Stimulated activated naive CD8-positive, alpha-beta T cell treated with anti-CD3 and anti-CD28 coated beads, Interleukin-15, Interleukin-2, amounts not matched to agents 100 ng/mL and 50 ng/mL, for 24 hours (primary cell): ENCODE data around the gene CTSD.

Experiments
- H3K27ac Mint-ChIP-seq: one replicate; pipeline ENCODE4 v1.8.0; 2021; ENCODE audit warnings: mild to moderate bottlenecking, mixed read lengths
- H3K27me3 Mint-ChIP-seq: one replicate; pipeline ENCODE4 v1.8.0; 2021; ENCODE audit warnings: mixed read lengths
- H3K36me3 Mint-ChIP-seq: one replicate; pipeline ENCODE4 v1.8.0; 2021; ENCODE audit warnings: low read depth, mixed read lengths
- H3K4me1 Mint-ChIP-seq: one replicate; pipeline ENCODE4 v1.8.0; 2021; ENCODE audit warnings: low read depth, mixed read lengths
- H3K4me3 Mint-ChIP-seq: one replicate; pipeline ENCODE4 v1.8.0; 2021; ENCODE audit warnings: mild to moderate bottlenecking, mixed read lengths
- H3K9me3 Mint-ChIP-seq: one replicate; pipeline ENCODE4 v1.8.0; 2021; ENCODE audit warnings: mixed read lengths

CTSD gene

DNA sequence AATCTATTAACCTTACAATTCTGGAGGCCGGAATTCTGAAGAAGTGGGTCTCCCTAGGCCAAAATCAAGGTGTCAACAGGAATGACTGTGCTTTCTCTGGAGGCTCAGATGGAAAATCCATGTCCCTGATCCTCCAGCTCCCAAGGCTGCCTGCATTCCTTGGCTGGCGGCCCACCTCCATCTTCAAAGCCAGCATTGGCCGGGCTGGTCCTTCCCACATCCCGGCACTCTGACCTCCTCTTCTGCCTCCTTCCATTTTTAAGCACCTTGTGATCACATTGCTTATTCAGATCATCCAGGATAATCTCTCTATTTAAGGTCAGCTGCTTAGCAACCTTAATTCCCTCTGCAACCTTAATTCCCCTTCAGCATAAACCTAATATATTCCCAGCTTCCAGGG is 22.7 kb upstream of the CTSD start:
- Mint-ChIP-seq H3K9me3 (no peaks in the 10 kb centered on the region), H3K4me3 (no peak overlapping the region), H3K4me1 (no peaks in the 10 kb centered on the region), H3K27me3 (no peaks in the 10 kb centered on the region), H3K36me3 (no peaks in the 10 kb centered on the region), H3K27ac (no peak overlapping the region)

DNA sequence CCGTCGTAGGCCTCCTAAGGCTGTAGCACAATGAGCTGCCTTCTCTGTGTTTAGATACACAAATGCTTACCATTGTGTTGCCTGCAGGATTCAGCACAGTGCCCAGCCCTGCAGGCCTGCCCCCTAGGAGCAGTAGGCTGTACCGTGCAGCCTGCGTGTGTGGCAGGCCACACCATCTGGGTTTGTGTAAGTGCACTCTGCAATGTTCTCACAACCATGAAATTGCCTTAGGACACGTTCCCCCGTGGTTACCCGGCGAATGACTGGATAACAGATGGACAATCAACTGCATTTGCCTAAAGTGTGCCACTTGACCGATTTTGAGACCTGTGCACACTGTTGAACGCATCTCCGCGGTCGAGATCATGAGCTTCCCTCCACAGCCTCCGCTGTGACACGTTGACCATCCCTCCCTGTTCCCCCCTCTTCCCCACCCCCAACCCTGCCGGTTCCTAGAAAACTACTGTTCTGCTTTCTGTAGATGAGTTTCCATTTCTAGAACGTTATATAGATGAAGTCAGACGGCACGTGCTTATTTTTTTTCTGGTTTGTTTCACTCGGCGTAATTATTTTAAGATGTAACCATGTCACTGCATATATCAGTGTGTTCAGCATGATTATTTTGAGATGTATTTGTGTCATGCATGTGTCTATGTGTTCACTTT is 22.2 kb upstream of the CTSD start:
- H3K4me1 Mint-ChIP-seq, result no peaks in the 10 kb centered on the region
- H3K27ac Mint-ChIP-seq, result no peak overlapping the region
- H3K36me3 Mint-ChIP-seq, result no peaks in the 10 kb centered on the region
- no peak overlapping the region for H3K4me3 Mint-ChIP-seq
- H3K27me3 Mint-ChIP-seq, result no peaks in the 10 kb centered on the region
- H3K9me3 Mint-ChIP-seq, result no peaks in the 10 kb centered on the region

DNA sequence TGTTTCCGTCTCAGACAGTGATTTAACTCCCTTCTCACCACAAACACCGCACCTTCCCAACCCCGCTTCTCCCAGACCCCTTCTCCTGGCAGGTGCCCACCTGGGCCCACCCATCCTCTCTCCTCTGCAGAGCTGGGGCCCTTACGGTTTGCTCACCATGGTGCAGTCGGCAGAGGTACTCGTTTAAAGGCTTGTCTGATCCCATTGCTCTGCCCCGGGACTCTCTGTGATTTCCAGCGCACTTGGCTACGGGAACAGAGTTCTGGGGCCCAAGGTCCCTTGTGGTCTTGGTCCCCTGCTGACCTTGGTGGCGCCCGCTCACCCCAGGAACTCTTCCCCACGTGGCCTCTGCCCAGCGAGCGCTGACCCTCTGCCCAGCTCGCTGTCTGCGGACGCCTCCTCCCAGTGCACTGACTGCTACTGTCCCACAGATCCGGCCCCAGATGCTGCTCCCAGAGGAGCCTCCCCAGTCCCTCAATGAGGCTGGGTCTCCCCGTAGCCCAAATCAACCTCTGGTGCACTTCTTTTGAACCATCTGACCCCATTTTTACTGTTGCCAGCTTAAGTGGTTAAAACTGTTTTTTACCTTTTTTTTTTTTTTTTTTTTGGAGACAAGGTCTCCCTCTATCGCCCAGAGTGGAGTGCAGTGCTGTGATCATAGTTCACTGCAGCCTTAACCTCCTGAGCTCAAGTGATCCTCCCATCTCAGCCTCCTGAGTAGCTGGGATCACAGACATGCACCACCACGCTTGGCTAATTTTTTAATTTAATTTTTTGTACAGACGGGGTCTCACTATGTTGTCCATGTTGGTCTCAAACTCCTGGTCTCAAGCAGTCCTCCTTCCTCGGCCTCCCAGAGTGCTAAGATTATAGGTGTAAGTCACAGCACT is 21.3 kb upstream of the CTSD start:
- peaks cover 7% of the 10 kb centered on the region for H3K4me1 Mint-ChIP-seq

DNA sequence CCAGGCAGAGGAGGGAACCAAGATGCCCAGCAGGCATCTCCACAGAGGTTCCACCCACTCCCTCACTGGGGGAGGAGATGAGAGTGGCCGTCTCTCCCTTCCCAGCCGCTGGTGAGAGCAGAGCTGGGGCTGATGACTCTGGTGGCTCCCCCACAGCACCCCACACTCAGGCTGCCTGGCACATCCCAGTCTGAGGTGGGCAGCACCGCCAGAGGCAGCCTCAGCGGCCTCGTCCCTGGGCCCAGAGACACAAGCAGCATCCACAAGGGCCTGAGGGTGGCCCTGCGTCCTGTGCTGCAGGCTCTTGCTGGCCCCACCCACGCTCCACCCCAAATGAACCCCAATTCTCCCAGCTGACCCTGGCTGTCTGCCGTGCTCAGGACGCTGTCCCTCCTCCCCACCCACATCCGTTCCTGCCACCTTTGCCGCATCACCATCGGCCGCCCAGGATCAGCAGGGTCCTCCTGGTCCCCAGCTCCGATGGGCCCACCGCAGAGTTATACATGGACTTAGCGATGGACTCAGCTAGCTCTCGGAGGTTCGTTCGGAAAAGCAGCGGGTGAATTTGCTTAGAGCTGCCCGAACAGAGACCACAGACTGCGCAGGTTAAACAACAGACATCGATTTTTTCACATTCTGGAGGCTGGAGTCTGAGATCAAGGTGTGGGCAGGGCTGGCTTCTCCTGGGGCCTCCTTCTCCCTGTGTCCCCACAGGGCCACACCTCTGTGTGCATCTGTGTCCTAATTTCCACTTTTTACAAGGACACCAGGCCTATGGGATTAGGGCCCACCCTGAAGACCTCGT is 20.2 kb upstream of the CTSD start:
- Mint-ChIP-seq H3K36me3 (no peaks in the 10 kb centered on the region), H3K4me1 (peaks cover 7% of the 10 kb centered on the region), H3K4me3 (no peak overlapping the region), H3K27me3 (no peaks in the 10 kb centered on the region), H3K9me3 (no peaks in the 10 kb centered on the region), H3K27ac (no peak overlapping the region)

More for the DNA sequence above, 21.3 kb upstream of the CTSD start:
- Mint-ChIP-seq H3K27ac (no peak overlapping the region), H3K4me3 (no peak overlapping the region), H3K36me3 (no peaks in the 10 kb centered on the region), H3K9me3 (no peaks in the 10 kb centered on the region), H3K27me3 (no peaks in the 10 kb centered on the region)

DNA sequence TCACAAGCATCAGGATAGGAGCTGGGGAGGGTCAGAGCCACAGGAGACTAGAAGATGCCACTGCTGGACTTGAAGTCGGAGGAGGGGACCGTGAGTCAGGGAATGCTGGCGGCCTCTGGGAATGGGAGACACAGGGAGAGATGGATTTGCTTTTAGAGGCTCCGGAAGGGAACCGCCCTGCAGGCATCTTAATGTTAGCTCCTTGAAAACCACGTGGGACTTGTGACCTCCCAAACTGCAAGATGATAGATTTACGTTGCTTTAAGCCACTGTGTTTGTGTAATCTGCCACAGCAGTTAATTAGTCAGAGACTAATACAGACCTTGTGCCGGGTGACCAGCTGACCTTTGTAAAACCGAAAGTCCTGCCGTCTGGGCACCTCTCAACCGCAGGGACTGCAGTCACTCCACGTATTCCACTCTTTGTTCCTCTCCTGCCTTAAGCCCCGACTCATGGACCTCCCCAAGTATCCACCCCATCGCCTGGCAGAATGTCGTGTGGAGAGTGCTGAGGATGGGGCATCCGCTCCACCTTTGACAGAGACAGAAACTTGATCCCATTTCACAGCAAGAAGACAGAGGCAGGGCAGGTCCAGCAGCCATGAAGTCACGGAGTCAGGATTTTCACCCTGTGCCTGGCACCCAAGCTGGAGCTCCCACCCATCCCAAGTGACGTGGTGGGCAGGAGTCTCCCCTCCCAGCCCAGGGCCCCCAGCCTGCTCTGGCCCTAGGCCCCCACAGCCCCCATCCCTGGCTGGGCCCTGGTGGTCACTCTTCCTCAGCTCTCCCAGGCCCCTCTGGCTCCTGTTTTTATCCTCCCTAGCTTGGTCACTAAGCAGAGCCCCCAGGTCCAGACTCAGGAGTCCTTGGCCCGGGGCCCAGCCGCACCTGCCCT is 19.4 kb upstream of the CTSD start:
- Mint-ChIP-seq H3K27me3 (no peaks in the 10 kb centered on the region), H3K36me3 (no peaks in the 10 kb centered on the region), H3K27ac (no peak overlapping the region)

DNA sequence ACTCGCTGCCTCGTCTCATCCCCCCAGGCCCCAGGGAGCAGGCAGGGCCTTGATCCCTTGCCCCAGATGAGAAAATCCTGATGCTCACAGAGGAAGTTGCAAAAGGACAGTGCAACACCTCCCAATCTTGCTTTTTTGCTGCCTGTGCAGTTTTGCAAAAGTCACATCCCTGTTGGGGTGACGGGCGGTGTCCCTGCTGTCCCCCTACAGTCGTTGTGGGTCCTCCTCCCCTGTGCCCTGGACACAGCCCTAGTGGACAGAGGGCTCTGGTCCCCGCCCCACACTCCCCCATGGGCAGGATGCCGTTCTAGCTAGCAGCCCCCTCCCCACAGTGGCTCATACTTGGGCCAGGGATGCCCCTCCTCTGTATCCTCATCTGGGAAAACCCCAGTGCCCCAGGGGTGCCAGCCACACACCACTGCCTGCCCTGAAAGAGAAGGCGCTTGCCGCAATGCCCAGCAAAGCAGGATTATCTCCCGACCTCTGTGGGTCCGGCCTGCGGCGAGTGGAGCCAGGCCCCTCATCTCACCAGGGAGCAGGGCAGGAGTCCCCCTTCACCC is 18.4 kb upstream of the CTSD start:
- Mint-ChIP-seq H3K4me1 (peaks cover 7% of the 10 kb centered on the region), H3K9me3 (no peaks in the 10 kb centered on the region), H3K27ac (no peak overlapping the region), H3K36me3 (no peaks in the 10 kb centered on the region), H3K27me3 (no peaks in the 10 kb centered on the region), H3K4me3 (no peak overlapping the region)

More for the DNA sequence above, 19.4 kb upstream of the CTSD start:
- no peaks in the 10 kb centered on the region for H3K9me3 Mint-ChIP-seq
- H3K4me3 Mint-ChIP-seq, result no peak overlapping the region
- H3K4me1 Mint-ChIP-seq, result peaks cover 7% of the 10 kb centered on the region

DNA sequence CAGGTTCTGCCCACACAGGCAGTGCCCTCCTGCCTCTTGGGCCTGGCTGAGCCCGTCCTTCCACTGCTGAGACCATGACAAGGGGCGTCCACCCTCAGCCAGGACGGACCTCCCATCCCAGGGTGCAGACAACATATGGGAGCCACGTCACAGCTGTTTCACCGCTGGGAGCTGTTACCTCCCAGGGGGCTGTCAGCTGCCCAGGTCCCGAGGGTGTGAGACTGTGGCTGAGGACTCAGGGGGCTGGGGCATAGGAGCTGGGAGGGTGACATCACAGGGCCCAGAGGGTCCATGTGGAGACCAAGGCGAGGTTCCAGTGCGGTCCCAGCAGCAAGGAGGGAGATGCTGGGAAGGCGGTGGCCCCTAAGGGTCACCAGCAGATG is 17.9 kb upstream of the CTSD start:
- Mint-ChIP-seq H3K9me3 (no peaks in the 10 kb centered on the region), H3K36me3 (no peaks in the 10 kb centered on the region), H3K27ac (no peak overlapping the region), H3K4me3 (no peak overlapping the region), H3K4me1 (peaks cover 7% of the 10 kb centered on the region), H3K27me3 (no peaks in the 10 kb centered on the region)

DNA sequence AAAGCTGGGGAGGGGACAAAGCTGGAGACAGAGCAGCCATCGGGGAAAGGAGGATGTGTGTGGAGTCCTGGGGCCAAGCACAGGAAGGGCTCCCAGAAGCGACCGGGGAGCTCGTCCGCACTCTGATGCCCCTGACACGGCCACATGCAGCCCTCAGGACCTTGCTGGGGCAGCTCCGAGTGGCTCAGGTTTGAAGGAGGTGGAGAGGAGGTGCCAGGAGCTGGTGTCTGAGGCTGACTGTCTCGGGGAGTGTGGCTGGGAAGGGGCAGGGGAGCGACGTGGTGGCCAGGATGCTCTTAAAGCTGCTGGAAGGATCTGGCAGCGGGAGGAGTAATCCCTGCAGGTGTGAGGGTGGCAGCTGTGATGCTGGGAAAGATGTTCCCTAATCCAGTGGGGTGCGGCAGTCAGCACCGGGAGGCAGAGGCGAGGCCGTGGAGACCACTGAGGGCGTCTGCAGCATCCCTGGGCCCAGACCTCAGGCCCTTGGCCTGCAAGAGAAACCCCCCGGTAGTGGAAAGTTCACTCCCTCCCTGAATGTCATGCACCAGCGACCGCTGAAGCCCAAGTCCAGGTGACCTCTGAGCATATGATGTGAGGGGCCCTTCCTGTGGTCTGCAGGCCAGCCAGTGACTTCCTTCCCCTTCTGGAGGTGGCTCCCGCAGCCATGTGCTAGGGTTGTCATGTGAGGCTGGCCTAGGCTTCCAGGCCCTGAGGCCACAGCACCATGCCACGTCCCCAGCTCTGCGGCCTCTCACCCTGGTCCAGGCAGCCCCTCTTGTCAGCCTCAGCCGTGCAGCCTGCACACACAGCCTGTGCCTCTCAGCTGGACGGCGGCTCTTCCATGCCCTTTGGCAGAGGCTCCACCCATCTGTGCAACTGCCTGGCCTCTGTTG is 17.2 kb upstream of the CTSD start:
- Mint-ChIP-seq H3K27ac (no peak overlapping the region), H3K4me3 (no peak overlapping the region), H3K27me3 (no peaks in the 10 kb centered on the region), H3K9me3 (no peaks in the 10 kb centered on the region), H3K36me3 (no peaks in the 10 kb centered on the region), H3K4me1 (peaks cover 7% of the 10 kb centered on the region)

DNA sequence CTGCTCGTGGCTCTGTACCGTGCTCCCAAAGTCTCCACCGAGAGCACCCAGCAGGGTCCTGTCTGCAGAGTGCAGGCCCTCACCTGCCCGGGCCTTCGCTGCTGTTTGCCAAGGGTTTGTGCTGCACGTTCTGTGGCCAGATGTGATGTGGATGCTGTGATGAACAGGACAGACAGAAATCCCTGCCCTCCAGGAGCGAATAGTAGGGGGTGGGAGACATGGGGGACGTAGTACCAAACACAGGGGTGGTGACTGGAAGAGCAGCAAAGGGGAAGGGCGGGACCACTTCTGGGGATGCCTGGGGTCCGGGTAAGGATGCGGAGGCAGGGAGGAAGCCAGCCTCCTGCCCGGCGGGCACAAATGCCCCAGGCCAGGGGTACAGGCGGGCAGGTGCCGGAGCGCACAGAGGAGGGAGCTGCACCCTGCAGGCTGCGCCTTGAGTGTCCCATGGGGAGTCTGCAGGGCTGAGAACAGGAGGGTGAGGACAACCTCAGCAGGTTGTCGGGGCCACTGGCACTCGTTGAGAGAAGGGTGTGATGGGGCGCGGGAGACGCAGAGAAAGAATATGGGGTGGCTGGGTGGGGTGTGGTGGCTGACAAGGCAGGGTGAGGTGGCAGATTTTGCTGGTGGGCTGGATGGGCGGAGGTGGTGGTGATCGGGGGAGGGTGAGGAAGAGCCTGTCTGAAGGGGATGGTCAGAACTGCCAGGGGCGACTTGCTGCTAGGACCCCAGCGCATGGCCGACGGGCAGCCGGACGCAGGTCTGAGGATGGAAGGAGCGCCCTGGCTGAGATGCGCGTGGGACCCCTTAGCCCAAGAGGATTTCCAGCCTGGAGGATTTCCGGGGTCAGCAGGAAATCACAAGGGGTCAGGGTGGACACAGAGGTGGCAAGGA is 16.3 kb upstream of the CTSD start:
- Mint-ChIP-seq H3K9me3 (no peaks in the 10 kb centered on the region), H3K36me3 (no peaks in the 10 kb centered on the region), H3K4me1 (peaks cover 7% of the 10 kb centered on the region), H3K4me3 (no peak overlapping the region), H3K27me3 (no peaks in the 10 kb centered on the region), H3K27ac (no peak overlapping the region)

DNA sequence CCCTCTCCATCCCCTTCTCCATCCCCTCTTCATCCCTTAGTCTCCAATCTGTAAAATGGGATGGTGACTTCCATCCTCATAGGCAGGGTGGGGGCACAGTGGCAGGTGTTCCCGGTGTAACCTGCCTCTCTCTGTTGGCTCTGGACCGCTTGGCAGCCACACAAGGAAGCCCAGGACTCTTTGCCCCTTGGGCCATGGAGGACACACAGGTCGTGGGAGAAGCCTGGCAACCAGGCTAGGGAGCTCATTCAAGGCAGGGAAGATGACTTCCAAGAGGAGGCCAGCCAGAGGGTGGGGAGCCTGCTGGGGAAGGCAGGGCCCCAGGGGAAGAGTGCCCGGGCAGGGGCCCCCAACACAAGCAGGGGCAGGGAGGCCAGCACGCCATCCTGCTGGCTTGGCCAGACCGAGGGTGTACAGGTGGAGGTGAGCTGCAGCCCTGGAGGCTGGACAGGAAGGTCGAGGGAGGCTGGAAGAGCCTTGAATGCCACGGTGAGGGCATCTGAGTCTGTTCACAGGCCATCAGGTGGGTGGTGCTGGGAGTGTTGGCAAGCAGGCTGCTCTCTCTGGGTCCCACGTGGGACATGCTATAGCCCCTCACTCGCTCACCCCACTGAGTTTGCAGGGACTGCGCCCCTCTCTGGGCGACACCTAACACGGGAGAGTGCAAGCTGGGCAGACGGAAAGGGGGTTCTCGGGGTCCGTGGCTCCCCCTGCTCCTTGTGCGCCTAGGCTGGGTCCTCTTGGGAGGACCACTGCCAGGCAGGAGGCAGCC is 15.5 kb upstream of the CTSD start:
- Mint-ChIP-seq H3K36me3 (no peaks in the 10 kb centered on the region), H3K4me1 (peaks cover 7% of the 10 kb centered on the region), H3K27ac (no peak overlapping the region), H3K4me3 (no peak overlapping the region), H3K9me3 (no peaks in the 10 kb centered on the region), H3K27me3 (no peaks in the 10 kb centered on the region)

DNA sequence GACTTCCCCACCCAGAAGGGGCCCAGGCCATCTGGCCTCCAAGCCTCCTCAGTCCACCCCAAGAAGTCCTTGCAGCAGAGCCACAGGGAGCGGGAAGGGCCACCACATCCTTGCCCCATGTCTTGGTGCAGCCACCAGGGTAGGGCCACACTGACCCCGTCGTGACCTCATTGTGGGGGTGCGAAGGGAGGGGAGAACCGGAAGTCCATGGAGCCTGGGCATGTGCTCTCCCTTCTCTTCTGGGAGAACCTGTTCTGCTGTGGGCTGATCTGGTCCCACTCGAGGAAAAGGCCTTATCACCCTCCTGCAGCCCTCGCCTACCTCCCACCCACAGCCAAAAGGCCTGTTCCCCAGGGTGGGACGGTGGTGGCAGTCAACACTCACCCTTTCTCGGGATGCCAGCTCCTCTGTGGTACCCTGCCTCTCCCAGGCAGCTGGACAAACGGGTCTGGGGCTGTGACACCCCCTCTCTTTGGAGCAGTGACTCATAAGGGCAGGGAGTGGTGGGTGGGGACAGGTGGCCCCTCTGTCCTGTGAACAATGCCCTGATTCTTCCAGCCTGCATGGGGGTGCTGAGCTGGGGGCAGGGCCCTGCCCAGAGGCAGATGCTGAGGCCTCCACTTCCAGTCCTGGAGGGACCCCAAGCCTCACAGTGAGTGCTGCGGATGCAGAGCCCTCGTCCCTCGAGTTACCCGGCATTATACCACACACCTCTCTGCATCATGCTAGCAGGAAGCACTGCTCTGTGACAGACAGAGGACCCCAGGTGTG is 14.6 kb upstream of the CTSD start:
- H3K4me3 Mint-ChIP-seq, result no peak overlapping the region
- H3K27me3 Mint-ChIP-seq, result no peaks in the 10 kb centered on the region
- no peaks in the 10 kb centered on the region for H3K36me3 Mint-ChIP-seq
- H3K9me3 Mint-ChIP-seq, result no peaks in the 10 kb centered on the region
- H3K4me1 Mint-ChIP-seq, result peaks cover 10% of the 10 kb centered on the region
- H3K27ac Mint-ChIP-seq, result no peak overlapping the region
